Neural cell (in vitro differentiated cells): Measurements from ENCODE around the gene FAXDC2.

Experiments used
- EP300 ChIP-seq: fragments of 450-650 bp; conservative IDR thresholded peaks from 2 replicates; pipeline ENCODE4 v1.6.1; 2014; ENCODE audit warnings: antibody characterized with exemption, mild to moderate bottlenecking, moderate library complexity; ENCODE audit not compliant: poor library complexity, severe bottlenecking
- EZH2 ChIP-seq: fragments of 200-600, 300-800 bp; shearing (Covaris generic), sonication (generic); IDR thresholded peaks from 2 replicates; pipeline ENCODE4 v1.6.1; 2014; ENCODE audit warnings: antibody characterized with exemption, low read length, borderline replicate concordance, mild to moderate bottlenecking; ENCODE audit not compliant: insufficient read depth, poor library complexity, severe bottlenecking
- POLR2AphosphoS5 ChIP-seq: IDR thresholded peaks from 2 replicates; pipeline ENCODE4 v1.6.1; 2012
- RAD21 ChIP-seq: fragments of 450-650 bp; conservative IDR thresholded peaks from 2 replicates; pipeline ENCODE4 v1.6.1; 2014; ENCODE audit warnings: antibody characterized with exemption, mild to moderate bottlenecking, moderate library complexity
- TAF1 ChIP-seq: IDR thresholded peaks from 2 replicates; pipeline ENCODE4 v1.6.1; 2012; ENCODE audit warnings: low read depth
- TF ChIP-seq, protein P1 (sequence below): fragments of 450-650 bp; IDR thresholded peaks from 2 replicates; pipeline ENCODE4 v1.5.1; 2014; ENCODE audit warnings: antibody characterized with exemption, mild to moderate bottlenecking, moderate library complexity; ENCODE audit not compliant: poor library complexity, severe bottlenecking
- TF ChIP-seq, protein P2 (sequence below): IDR thresholded peaks from 2 replicates; pipeline ENCODE4 v1.6.1; 2012; ENCODE audit warnings: borderline replicate concordance

DNA sequence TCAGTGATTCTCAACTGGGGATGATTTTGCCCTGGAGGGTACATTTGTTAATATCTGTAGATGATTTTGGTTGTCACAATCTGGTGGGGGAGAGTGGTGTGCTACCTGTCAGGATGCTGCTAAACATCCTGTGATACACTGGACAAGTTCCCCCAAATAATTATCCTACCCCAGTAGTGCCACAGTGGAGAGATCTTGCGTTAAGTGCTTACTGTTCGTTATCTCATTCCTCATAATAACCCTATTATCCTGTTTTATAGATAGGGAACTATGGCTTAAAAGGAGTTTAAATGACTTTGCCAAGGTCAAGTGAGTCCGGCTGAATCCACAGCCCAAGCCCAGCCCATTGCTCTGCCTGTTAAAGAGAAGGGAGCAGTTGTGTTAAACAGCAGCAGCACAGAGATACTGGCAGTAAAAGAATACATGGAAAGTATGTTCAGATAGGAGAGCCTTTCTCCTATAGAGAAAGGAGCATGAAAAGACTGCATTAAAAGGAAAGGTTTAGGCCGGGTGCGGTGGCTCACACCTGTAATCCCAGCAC, 23.5 kb upstream of the FAXDC2 start:
- TF ChIP-seq, protein P1, sequence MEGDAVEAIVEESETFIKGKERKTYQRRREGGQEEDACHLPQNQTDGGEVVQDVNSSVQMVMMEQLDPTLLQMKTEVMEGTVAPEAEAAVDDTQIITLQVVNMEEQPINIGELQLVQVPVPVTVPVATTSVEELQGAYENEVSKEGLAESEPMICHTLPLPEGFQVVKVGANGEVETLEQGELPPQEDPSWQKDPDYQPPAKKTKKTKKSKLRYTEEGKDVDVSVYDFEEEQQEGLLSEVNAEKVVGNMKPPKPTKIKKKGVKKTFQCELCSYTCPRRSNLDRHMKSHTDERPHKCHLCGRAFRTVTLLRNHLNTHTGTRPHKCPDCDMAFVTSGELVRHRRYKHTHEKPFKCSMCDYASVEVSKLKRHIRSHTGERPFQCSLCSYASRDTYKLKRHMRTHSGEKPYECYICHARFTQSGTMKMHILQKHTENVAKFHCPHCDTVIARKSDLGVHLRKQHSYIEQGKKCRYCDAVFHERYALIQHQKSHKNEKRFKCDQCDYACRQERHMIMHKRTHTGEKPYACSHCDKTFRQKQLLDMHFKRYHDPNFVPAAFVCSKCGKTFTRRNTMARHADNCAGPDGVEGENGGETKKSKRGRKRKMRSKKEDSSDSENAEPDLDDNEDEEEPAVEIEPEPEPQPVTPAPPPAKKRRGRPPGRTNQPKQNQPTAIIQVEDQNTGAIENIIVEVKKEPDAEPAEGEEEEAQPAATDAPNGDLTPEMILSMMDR, result no peak
- no peak for TF ChIP-seq POLR2AphosphoS5
- TF ChIP-seq, protein P2, sequence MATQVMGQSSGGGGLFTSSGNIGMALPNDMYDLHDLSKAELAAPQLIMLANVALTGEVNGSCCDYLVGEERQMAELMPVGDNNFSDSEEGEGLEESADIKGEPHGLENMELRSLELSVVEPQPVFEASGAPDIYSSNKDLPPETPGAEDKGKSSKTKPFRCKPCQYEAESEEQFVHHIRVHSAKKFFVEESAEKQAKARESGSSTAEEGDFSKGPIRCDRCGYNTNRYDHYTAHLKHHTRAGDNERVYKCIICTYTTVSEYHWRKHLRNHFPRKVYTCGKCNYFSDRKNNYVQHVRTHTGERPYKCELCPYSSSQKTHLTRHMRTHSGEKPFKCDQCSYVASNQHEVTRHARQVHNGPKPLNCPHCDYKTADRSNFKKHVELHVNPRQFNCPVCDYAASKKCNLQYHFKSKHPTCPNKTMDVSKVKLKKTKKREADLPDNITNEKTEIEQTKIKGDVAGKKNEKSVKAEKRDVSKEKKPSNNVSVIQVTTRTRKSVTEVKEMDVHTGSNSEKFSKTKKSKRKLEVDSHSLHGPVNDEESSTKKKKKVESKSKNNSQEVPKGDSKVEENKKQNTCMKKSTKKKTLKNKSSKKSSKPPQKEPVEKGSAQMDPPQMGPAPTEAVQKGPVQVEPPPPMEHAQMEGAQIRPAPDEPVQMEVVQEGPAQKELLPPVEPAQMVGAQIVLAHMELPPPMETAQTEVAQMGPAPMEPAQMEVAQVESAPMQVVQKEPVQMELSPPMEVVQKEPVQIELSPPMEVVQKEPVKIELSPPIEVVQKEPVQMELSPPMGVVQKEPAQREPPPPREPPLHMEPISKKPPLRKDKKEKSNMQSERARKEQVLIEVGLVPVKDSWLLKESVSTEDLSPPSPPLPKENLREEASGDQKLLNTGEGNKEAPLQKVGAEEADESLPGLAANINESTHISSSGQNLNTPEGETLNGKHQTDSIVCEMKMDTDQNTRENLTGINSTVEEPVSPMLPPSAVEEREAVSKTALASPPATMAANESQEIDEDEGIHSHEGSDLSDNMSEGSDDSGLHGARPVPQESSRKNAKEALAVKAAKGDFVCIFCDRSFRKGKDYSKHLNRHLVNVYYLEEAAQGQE, result no peak
- TF ChIP-seq RAD21, result no peak
- TF ChIP-seq EZH2, result no peak
- no peak for TF ChIP-seq EP300
- TF ChIP-seq TAF1, result no peak
